HG02884 (cell line): Measurements from ENCODE around the gene XRN1.
"Not testable (repeated sequence)": the region's sequence is repeated elsewhere in the genome, so short reads cannot be mapped to it uniquely, and the experiment has no call there.

Source experiments
- ATAC-seq: cut with Tn5 transposase; IDR thresholded peaks from one replicate; pipeline ENCODE4 v1.9.1; 2021; ENCODE audit warnings: mild to moderate bottlenecking, moderate library complexity; ENCODE audit not compliant: unreplicated experiment

XRN1 gene

DNA sequence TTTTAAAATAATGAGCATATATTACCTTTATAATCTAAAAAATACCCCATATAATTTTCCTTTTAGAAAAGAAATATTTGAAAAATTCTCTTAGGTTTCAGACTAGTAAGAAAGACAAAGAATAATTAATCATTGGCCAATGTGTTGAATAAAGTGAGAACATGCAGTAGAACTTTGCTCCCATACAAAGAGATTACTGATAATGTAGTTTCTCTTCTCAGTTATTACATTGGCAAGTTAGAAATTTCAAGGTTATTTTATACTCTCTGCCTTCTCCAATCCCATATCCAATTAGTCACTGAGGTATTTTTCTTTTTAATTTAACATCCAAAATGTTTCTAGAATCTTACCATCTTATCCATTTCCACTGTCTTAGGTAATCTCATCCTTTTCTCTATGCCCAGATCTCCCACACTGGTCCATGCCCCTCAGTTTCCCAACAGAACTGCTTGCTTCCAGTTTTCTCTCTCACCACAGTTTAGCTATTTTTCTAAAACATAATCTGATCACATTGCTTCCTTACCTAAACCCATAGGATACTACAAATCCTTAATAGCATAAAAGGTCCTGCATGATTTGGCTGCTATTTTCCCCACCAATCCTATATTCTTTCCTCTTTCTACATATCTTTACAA lies 10.8 kb downstream of the XRN1 start:
- no peak for ATAC-seq

GRCh38 chr3:142434503-142434902 lies 13.3 kb downstream of the XRN1 start:
- no peak for ATAC-seq

GRCh38 chr3:142433110-142433509 lies 14.7 kb downstream of the XRN1 start:
- ATAC-seq: no peak

DNA sequence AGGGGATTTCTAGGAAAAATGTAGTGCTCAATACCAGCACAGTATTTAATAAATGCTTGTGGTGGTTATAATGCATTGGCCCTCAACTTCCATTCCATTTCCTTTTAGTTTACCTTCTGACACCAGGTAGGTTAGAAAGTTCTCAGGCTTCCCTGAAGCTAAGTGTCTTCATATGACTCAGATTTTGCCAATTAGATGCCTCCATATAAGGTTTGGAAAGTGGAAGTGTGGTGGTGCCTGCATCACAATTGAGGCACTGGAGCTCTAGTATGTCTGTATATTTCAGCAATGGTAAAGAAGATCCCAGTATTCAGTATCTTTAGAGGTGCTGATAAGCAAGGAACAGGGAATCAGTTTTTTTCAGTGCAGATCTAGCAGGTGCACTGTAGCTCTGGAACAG lies 18.3 kb downstream of the XRN1 start:
- ATAC-seq: no peak

GRCh38 chr3:142424754-142425153 lies 23.1 kb downstream of the XRN1 start:
- ATAC-seq: no peak

- no peak for ATAC-seq
Observed at GRCh38 chr3:142418926-142419592, 28.8 kb downstream of the XRN1 start.

DNA sequence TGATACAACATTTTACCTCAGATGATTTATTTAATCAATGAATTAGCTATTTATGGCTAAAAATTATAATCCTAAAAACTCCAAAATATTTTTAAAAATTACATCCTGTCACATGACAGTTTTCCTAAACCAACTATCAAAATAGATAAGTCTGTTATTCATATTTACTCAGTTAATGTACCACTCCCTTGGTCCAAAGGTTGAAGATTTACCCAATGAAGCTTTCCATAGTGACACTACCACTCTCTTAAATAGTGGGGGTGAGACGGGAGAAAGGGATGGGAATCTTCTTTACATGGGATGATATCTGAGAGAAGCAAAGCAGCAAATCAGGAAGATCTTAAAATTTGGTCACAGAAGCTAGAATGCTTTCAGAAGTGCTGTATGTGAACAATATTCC lies 30.5 kb downstream of the XRN1 start:
- ATAC-seq: no peak

GRCh38 chr3:142400537-142400936 lies 47.3 kb downstream of the XRN1 start:
- ATAC-seq: not testable (repeated sequence)

GRCh38 chr3:142394921-142395622 lies 52.8 kb downstream of the XRN1 start:
- no peak for ATAC-seq

GRCh38 chr3:142385078-142385477 lies 62.8 kb downstream of the XRN1 start:
- ATAC-seq: no peak

DNA sequence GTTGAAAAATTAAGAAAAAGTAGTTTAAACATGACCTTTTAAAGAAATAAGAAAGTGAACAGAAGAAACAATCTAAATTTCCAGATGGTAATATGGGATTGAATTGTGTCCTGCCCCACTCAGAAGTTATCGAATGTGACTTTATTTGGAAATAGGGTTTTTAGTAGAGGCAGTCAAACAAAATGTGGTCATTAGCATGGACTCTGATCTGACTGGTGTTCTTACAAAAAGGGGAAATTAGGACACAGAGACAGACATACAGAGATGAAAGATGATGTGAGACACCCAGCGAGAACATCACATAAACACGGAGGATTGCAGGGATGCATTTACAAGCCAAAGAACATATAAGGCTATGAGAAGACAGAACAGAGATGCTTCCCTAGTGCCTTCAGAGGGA lies 73.2 kb downstream of the XRN1 start:
- ATAC-seq: no peak

DNA sequence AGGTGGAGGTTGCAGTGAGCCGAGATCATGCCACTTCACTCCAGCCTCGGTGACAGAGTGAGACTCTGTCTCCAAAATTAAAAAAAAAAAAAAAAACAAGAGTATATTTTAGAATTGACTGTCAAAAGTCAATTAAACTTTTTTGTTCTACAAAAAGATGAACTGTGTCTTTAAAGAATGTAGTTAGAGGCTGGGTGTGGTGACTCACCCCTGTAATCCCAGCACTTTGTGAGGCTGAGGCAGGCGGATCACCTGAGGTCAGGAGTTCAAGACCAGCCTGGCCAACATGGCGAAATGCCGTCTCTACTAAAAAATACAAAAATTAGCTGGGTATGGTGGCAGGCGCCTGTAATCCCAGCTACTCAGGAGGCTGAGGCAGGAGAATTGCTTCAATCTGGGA lies 78.3 kb downstream of the XRN1 start:
- not testable (repeated sequence) for ATAC-seq

GRCh38 chr3:142366434-142366833 lies 81.4 kb downstream of the XRN1 start:
- ATAC-seq: no peak

- ATAC-seq: no peak
Observed at GRCh38 chr3:142363936-142364467, 83.8 kb downstream of the XRN1 start.

GRCh38 chr3:142363433-142363832 lies 84.4 kb downstream of the XRN1 start:
- ATAC-seq: not testable (repeated sequence)

- no peak for ATAC-seq
Observed at GRCh38 chr3:142359367-142359766, 88.5 kb downstream of the XRN1 start.

DNA sequence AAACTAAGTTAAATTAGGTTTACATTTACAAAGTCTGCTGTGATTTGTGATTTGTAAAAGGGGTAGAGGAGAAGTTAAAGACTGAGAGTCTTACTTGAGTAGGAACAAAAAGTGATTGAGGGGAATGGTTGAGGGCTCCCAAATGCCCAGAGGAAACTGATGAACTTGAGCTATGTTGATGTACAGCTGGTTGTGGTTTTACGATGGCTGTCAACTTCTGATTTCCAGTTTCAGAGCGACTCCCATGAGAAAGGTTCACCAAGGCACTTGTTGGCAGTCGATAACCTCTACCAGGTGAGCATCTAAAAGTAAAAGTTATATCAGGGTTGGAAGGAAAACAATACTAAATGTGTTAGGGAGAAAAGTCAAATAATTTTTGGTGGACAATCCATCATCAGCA lies 91.0 kb downstream of the XRN1 start:
- ATAC-seq: no peak

DNA sequence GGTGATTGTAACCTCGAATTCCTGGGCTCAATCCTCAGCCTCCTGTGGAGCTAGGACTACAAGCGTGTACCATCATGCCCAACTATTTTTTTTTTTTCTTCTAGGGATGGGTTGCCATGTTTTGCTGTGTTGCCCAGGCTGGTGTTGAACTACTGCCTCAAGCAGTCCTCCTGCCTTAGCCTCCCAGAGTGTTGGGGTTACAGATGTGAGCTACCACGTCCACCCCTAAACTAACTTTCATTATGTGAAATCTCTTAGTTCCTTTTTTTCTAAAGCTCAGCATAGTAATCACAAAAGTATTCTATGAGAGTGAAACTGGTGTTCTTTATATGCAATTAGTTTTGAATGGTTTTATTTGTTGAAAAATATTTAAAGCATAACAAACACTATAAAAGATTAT lies 92.1 kb downstream of the XRN1 start:
- no peak for ATAC-seq

DNA sequence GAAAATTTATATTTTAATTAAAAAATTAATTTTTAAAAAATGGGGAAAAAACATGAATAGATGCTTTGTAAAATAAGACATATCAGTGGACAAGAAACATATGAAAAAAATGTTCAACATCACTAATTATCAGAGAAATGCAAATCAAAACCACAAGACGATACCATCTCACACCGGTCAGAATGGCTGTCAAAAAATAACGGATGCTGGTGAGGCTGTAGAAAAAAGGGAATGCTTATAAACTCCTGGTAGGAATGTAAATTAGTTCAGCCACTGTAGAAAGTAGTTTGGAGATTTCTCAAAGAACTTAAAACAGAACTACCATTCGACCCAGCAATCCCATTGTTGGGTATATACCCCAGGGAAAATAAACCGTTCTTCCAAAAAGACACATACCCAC lies 93.8 kb downstream of the XRN1 start:
- ATAC-seq: no peak

GRCh38 chr3:142353571-142353970 lies 94.3 kb downstream of the XRN1 start:
- ATAC-seq: no peak

DNA sequence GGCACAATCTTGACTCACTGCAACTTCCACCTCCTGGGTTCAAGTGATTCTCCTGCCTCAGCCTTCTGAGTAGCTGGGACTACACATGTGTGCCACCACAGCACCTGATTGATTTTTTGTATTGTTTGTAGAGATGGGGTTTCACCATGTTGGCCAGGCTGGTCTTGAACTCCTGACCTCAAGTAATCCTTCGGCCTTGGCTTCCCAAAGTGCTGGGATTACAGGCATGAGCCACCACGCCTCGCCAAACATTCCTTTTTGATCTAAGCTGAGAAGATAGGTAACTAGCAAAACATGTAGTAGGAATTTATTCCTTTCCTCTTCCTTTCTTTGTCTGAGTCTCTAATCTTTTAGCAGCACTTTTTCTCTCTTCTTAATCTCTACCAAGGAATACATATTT lies 95.1 kb downstream of the XRN1 start:
- ATAC-seq: not testable (repeated sequence)

DNA sequence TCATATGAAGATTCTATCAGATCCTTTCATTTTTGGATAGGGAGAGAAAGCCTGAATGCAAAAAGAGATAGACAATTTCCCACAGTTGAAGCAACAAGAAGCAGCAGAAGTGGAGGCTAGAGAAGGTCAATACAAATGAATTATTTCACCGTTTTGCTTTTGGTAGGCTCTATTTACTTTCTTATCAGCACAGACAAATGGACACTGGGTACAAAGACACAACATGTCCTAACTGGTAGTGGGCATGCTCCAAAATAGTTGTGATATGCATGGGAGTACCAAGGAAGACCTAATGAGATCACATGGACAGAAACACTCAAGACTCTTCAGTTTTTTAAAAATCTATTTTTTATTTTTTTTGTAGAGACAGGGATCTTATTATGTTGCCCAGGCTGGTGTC lies 99.4 kb downstream of the XRN1 start:
- no peak for ATAC-seq
